D341Med (cell line): Measurements from ENCODE around the gene NCKAP5L.
A peak's percentile ranks its signal among the peaks of the same experiment; 100 is the strongest.
"Not testable (repeated sequence)": the region's sequence is repeated elsewhere in the genome, so short reads cannot be mapped to it uniquely, and the experiment has no call there.

Experiments
- DNase-seq: peaks from one replicate; pipeline ENCODE4 v3.0.0; 2012; ENCODE audit warnings: low spot score

Gene NCKAP5L

GRCh38 chr12:49865782-49866135 is 37.5 kb upstream of the NCKAP5L start:
- DNase-seq, result no peak

- DNase-seq, result no peak
Measured at GRCh38 chr12:49865109-49865781, 37.0 kb upstream of the NCKAP5L start.

GRCh38 chr12:49864798-49865090 is 36.5 kb upstream of the NCKAP5L start:
- DNase-seq, result no peak

GRCh38 chr12:49863946-49864797 is 36.0 kb upstream of the NCKAP5L start:
- DNase-seq, result no peak

- not testable (repeated sequence) for DNase-seq
Measured at GRCh38 chr12:49860921-49861320, 32.7 kb upstream of the NCKAP5L start.

GRCh38 chr12:49855890-49856289 is 27.7 kb upstream of the NCKAP5L start:
- not testable (repeated sequence) for DNase-seq

GRCh38 chr12:49854976-49855375 is 26.8 kb upstream of the NCKAP5L start:
- no peak for DNase-seq

GRCh38 chr12:49853671-49854070 is 25.5 kb upstream of the NCKAP5L start:
- no peak for DNase-seq

GRCh38 chr12:49847161-49847560 is 18.9 kb upstream of the NCKAP5L start:
- no peak for DNase-seq

GRCh38 chr12:49846032-49846431 is 17.8 kb upstream of the NCKAP5L start:
- DNase-seq, result no peak

- DNase-seq, result no peak
Measured at GRCh38 chr12:49843876-49844437, 15.7 kb upstream of the NCKAP5L start.

- peak; percentile 25 for DNase-seq
Measured at GRCh38 chr12:49843411-49843810, 15.2 kb upstream of the NCKAP5L start.

- DNase-seq, result peak; percentile 95
Measured at GRCh38 chr12:49842519-49843352, 14.5 kb upstream of the NCKAP5L start, which contains the start of gene BCDIN3D. Gene BCDIN3D (minus strand): TSS chr12:49843106. CDS start chr12:49843087, 19 bp downstream.

- peak; percentile 57 for DNase-seq
Measured at GRCh38 chr12:49838973-49839633, 10.9 kb upstream of the NCKAP5L start.

GRCh38 chr12:49832836-49833421 is 4.7 kb upstream of the NCKAP5L start:
- no peak for DNase-seq

GRCh38 chr12:49831717-49832116 is 3.5 kb upstream of the NCKAP5L start:
- DNase-seq, result no peak

- peak; percentile 90 for DNase-seq
Measured at GRCh38 chr12:49827401-49828099, 663 bp downstream of the NCKAP5L start.

- DNase-seq, result no peak
Measured at GRCh38 chr12:49827051-49827400, 1.2 kb downstream of the NCKAP5L start.

- no peak for DNase-seq
Measured at GRCh38 chr12:49825971-49826421, 2.2 kb downstream of the NCKAP5L start.

- DNase-seq, result no peak
Measured at GRCh38 chr12:49825360-49825970, 2.7 kb downstream of the NCKAP5L start.
